K562 treated with DMSO at 1 percent for 4 hours (cell line): ENCODE results near the gene OPN3. TPM values are rescaled to one million over a fixed set of nuclear protein-coding genes. Genes with fewer than 3 reads are reported as not detected.

Experiments
- total RNA-seq: library from RNA; unstranded; fragments of 300-600 nt; gene quantifications from 2 replicates; pipeline ENCODE4 v1.2.3, GENCODE V29; 2022; ENCODE audit not compliant: insufficient read depth

The OPN3 gene, protein sequence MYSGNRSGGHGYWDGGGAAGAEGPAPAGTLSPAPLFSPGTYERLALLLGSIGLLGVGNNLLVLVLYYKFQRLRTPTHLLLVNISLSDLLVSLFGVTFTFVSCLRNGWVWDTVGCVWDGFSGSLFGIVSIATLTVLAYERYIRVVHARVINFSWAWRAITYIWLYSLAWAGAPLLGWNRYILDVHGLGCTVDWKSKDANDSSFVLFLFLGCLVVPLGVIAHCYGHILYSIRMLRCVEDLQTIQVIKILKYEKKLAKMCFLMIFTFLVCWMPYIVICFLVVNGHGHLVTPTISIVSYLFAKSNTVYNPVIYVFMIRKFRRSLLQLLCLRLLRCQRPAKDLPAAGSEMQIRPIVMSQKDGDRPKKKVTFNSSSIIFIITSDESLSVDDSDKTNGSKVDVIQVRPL
- total RNA-seq, result 32.9 and 49.2 TPM in 2 replicates

DNA sequence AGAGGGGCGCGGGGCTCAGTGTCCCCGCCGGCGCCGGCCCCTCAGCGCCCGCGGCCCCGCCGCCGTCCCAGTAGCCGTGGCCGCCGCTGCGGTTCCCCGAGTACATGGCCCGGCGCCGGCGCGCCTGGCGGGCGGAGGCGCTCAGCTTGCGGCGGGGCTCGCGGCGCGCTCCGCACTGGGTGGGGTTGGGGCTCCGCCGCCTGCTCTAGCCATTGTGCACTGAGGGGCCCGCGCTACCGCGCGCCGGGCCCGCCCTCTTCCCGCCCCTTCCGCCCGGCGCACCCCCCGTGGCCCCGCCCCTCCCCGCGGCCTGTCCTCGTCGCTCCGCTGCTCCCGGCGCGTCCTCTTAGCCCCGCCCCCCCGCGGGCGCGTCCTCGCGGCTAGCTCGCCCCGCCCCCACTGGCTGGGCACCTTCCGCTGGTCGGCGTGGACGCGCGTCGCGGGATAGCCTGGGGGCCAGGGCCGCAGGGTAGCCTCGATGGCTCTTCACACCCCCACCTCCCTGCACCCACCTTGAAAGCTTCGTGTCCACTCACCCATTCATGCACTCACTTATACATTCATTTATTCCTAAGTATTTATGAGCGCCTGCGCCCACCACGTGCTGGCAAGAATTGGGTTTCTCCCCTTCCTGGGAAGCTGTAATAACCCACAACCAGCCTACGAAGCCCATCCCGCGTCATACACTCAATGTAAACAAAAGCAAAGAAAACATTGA lies at the start of gene OPN3, which contains the start of gene CHML:
TSS of gene OPN3 (minus strand) at position 221 of the 718 bp plus-strand sequence. CDS start at position 106, 115 bp downstream.
TSS of gene CHML (minus strand) at position 221 of the 718 bp plus-strand sequence. CDS start 4,603 bp downstream, outside the sequence.

DNA sequence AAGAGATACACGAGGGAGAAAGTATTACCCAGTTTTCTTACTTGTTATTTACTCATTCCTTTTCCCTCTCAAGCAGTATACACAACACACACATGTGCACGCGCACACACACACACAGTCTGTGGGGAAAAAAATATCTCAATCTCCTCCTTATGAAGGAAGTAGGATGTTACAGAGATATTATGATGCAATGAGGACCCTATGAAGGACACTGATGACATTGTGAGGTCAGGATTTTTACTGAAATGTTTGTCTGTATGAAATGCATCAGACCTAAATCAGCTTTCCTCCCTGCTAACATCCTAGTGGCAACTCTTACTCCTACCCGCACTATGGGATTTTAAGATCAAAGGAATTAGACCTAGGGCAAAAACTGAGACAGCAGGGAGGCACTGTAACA lies 11.8 kb upstream of the OPN3 start, which contains the start of gene WDR64:
TSS of gene WDR64 (plus strand) at position 270 of the 400 bp plus-strand sequence. CDS start 204 bp downstream, outside the sequence.

Other genes starting within 250 kb of the OPN3 start
- 133 and 138 TPM in 2 replicates for gene FH, start 120.6 kb downstream of the OPN3 start, total RNA-seq
- gene KMO, start 108.0 kb downstream of the OPN3 start, total RNA-seq, result not detected in 2 replicates
- gene CHML, start within 50 bp of the OPN3 start, total RNA-seq, result 14.2 and 23.5 TPM in 2 replicates
- not detected in 2 replicates for gene WDR64, start 11.9 kb upstream of the OPN3 start, total RNA-seq
- 27.2 and 35.5 TPM in 2 replicates for gene EXO1, start 207.8 kb upstream of the OPN3 start, total RNA-seq